H1 (cell line): ENCODE results near the gene RAB10. TPM values are rescaled to one million over a fixed set of nuclear protein-coding genes. Genes with fewer than 3 reads are reported as not detected.

ENCODE experiments used
- BRCA1 ChIP-seq: IDR thresholded peaks from 2 replicates; pipeline ENCODE4 v1.6.1; 2012; ENCODE audit warnings: low read depth, low read length, improper control_type of control experiment
- CBX5 ChIP-seq: fragments of 300-800, 300-1000 bp; sonication (generic); IDR thresholded peaks from 2 replicates; pipeline ENCODE4 v1.7.1; 2016; ENCODE audit warnings: antibody characterized with exemption, low read length, low read depth
- CBX8 ChIP-seq: fragments of 300-800, 300-1000 bp; sonication (generic); IDR thresholded peaks from 2 replicates; pipeline ENCODE4 v1.7.1; 2016; ENCODE audit warnings: low read depth, low read length, borderline replicate concordance
- GTF2F1 ChIP-seq: IDR thresholded peaks from 2 replicates; pipeline ENCODE4 v1.6.1; 2012; ENCODE audit warnings: low read depth, low read length, improper control_type of control experiment, borderline replicate concordance
- MAFK ChIP-seq: IDR thresholded peaks from 2 replicates; pipeline ENCODE4 v1.6.1; 2012; ENCODE audit warnings: low read depth, mild to moderate bottlenecking, improper control_type of control experiment, low read length
- PHF8 ChIP-seq: fragments of 200-600 bp; sonication (generic); conservative IDR thresholded peaks from 2 replicates; pipeline ENCODE4 v1.7.1; 2012; ENCODE audit warnings: low read depth, mild to moderate bottlenecking, inconsistent platforms, low read length, moderate library complexity
- RXRA ChIP-seq: IDR thresholded peaks from 2 replicates; pipeline ENCODE4 v1.6.1; 2011; ENCODE audit warnings: low read depth, mild to moderate bottlenecking, low read length, moderate library complexity; ENCODE audit not compliant: insufficient read depth
- SIX5 ChIP-seq: IDR thresholded peaks from 2 replicates; pipeline ENCODE4 v1.6.1; 2011; ENCODE audit warnings: mild to moderate bottlenecking, low read depth, low read length
- TAF1 ChIP-seq: IDR thresholded peaks from 2 replicates; pipeline ENCODE4 v1.6.1; 2011; ENCODE audit warnings: mild to moderate bottlenecking, low read depth, low read length
- polyA plus RNA-seq, 7 experiments: library from polyadenylated mRNA; depleted of rRNA in 3 of 7; stranded (reverse) in 5 of 7; unstranded in 2 of 7; fragments of >200 nt in 5 of 7; fragments of 200-250 nt in 2 of 7; gene quantifications; 1 replicate in 5 of 7; 2 replicates in 1 of 7; 4 replicates in 1 of 7; pipeline versions ENCODE4 v1.2.1 to v1.2.3, GENCODE V29; 2011 to 2013; ENCODE audit warnings: missing spikeins in 2 of 7, mixed read lengths in 2 of 7
- total RNA-seq: library from RNA; stranded (reverse); fragmentation: NEBNext Ultra II Directional; extraction: Animal tissue kit (Norgen Biotek cat#: 25700); gene quantifications from 2 replicates; pipeline ENCODE4 v1.2.1, GENCODE V29; 2021
- TF ChIP-seq, protein P1 (sequence below): fragments of 300-600 bp; sonication (generic); IDR thresholded peaks from 2 replicates; pipeline ENCODE4 v1.7.1; 2012; ENCODE audit warnings: low read length, moderate library complexity, mild to moderate bottlenecking, inconsistent platforms; ENCODE audit not compliant: insufficient replicate concordance
- TF ChIP-seq, protein P2 (sequence below): IDR thresholded peaks from 2 replicates; pipeline ENCODE4 v1.6.1; 2012; ENCODE audit warnings: inconsistent platforms

Gene RAB10
- total and polyA plus RNA-seq, 2 of the 8 experiments (the other 6 are each of a cell fraction or from before 2014, with no cell fraction given) = 42.6 to 136 TPM

DNA sequence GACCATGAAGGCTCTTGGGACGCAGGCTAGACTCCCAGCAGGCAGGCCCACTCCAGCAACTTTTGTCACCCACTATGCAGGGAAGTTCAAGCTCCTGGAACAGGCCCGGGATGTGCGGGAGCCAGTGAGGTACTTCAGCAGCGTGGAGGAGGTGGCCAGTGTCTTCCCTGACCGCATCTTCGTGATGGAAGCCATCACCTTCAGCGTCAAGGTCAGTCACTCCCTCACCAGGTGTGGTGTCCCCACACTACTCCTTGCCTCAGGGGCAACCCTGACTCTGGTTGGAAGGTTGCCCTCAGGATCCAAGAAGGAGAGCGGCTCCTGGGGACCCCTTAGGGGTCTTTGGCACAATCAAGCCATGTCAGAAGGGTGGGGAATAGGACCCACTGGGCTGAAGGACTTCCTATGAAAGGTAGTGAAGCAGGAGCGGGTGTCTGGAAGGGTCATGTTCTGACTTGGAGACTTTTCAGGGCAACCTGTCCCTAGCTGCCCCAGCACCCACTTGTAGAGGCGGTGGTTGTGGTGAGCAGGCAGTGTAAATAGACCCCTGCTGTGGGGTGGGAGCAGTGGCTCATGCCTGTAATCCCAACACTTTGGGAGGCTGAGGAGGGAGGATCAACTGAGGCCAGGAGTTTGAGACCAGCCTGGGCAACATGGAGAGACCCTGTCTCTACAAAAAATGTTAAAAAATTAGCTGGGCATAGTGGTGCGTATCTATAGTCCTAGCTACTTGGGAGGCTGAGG, 149.2 kb downstream of the RAB10 start (continued):
- TF ChIP-seq, protein P1, sequence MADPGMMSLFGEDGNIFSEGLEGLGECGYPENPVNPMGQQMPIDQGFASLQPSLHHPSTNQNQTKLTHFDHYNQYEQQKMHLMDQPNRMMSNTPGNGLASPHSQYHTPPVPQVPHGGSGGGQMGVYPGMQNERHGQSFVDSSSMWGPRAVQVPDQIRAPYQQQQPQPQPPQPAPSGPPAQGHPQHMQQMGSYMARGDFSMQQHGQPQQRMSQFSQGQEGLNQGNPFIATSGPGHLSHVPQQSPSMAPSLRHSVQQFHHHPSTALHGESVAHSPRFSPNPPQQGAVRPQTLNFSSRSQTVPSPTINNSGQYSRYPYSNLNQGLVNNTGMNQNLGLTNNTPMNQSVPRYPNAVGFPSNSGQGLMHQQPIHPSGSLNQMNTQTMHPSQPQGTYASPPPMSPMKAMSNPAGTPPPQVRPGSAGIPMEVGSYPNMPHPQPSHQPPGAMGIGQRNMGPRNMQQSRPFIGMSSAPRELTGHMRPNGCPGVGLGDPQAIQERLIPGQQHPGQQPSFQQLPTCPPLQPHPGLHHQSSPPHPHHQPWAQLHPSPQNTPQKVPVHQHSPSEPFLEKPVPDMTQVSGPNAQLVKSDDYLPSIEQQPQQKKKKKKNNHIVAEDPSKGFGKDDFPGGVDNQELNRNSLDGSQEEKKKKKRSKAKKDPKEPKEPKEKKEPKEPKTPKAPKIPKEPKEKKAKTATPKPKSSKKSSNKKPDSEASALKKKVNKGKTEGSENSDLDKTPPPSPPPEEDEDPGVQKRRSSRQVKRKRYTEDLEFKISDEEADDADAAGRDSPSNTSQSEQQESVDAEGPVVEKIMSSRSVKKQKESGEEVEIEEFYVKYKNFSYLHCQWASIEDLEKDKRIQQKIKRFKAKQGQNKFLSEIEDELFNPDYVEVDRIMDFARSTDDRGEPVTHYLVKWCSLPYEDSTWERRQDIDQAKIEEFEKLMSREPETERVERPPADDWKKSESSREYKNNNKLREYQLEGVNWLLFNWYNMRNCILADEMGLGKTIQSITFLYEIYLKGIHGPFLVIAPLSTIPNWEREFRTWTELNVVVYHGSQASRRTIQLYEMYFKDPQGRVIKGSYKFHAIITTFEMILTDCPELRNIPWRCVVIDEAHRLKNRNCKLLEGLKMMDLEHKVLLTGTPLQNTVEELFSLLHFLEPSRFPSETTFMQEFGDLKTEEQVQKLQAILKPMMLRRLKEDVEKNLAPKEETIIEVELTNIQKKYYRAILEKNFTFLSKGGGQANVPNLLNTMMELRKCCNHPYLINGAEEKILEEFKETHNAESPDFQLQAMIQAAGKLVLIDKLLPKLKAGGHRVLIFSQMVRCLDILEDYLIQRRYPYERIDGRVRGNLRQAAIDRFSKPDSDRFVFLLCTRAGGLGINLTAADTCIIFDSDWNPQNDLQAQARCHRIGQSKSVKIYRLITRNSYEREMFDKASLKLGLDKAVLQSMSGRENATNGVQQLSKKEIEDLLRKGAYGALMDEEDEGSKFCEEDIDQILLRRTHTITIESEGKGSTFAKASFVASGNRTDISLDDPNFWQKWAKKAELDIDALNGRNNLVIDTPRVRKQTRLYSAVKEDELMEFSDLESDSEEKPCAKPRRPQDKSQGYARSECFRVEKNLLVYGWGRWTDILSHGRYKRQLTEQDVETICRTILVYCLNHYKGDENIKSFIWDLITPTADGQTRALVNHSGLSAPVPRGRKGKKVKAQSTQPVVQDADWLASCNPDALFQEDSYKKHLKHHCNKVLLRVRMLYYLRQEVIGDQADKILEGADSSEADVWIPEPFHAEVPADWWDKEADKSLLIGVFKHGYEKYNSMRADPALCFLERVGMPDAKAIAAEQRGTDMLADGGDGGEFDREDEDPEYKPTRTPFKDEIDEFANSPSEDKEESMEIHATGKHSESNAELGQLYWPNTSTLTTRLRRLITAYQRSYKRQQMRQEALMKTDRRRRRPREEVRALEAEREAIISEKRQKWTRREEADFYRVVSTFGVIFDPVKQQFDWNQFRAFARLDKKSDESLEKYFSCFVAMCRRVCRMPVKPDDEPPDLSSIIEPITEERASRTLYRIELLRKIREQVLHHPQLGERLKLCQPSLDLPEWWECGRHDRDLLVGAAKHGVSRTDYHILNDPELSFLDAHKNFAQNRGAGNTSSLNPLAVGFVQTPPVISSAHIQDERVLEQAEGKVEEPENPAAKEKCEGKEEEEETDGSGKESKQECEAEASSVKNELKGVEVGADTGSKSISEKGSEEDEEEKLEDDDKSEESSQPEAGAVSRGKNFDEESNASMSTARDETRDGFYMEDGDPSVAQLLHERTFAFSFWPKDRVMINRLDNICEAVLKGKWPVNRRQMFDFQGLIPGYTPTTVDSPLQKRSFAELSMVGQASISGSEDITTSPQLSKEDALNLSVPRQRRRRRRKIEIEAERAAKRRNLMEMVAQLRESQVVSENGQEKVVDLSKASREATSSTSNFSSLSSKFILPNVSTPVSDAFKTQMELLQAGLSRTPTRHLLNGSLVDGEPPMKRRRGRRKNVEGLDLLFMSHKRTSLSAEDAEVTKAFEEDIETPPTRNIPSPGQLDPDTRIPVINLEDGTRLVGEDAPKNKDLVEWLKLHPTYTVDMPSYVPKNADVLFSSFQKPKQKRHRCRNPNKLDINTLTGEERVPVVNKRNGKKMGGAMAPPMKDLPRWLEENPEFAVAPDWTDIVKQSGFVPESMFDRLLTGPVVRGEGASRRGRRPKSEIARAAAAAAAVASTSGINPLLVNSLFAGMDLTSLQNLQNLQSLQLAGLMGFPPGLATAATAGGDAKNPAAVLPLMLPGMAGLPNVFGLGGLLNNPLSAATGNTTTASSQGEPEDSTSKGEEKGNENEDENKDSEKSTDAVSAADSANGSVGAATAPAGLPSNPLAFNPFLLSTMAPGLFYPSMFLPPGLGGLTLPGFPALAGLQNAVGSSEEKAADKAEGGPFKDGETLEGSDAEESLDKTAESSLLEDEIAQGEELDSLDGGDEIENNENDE = no peak
- TF ChIP-seq GTF2F1 (no peak), RXRA (no peak), PHF8 (no peak), CBX8 (no peak), CBX5 (no peak), MAFK (no peak), BRCA1 (no peak), SIX5 (no peak), TAF1 (no peak)
- TF ChIP-seq, protein P2, sequence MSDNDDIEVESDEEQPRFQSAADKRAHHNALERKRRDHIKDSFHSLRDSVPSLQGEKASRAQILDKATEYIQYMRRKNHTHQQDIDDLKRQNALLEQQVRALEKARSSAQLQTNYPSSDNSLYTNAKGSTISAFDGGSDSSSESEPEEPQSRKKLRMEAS = no peak
